Measurements from ENCODE around the gene BCL2L11.

Gene BCL2L11

DNA sequence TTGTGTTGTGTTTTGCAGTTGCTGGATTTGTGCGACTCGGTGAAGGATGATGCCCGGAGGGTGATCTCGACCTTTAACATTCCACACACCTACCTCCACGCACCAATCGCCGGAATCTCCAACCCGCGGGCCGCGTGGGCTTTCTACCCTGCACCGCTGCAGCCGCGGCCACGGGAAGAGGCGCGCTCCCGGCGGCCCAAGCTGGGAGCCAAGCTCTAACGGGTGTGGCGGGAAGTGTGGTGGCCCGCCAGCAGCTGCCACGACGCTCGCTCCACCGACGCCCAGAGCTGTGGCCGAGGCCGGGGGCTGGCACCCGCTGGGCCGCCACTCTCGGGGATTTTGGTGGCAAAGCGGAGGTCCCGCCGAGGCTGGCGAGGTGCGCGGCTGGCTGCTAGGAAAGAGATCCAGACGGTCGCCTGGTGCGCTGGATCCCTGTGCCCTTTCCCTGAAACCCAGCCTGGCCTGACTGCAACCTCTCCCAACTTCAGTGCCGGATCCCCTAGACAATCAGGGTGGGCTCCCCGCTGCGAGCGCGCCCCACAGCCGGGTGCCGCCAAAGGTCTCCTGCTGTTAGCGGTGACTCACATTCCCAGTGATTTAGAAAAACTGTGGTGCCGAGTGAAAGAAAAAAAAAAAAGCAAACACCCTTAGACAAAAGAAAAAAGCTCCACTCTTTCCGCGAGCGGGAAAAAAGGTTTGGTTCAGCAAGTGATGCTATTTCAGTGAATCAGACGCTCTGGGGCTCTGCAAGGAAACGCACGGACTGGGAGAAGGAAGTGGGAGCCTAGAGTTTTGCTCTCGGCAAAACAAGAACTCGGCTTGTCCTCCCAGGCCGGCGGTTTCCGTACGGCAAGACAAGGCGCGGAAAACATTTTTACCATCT is 2.9 kb upstream of the BCL2L11 start:
- peak overlapping the region; percentile 74 for H3K4me3 ChIP-seq (ENCODE audit: insufficient read depth, low read depth, low read length, poor library complexity, severe bottlenecking)
- no peak overlapping the region for H3K27ac ChIP-seq (ENCODE audit: insufficient read depth, low read length, poor library complexity, severe bottlenecking)
- peak in 1 of 3 donors; percentile 2 for DNase-seq
- no peaks in the 10 kb centered on the region for H3K36me3 ChIP-seq (ENCODE audit: control insufficient read depth, insufficient read depth, low read length)
- peaks cover 49% of the 10 kb centered on the region for H3K4me1 ChIP-seq (ENCODE audit: control insufficient read depth, insufficient read depth, low read length, poor library complexity, severe bottlenecking)
- H3K9me3 ChIP-seq (ENCODE audit: control insufficient read depth, low read length): no peaks in the 10 kb centered on the region
- peaks cover 30% of the 10 kb centered on the region for H3K27me3 ChIP-seq (replicated peaks; ENCODE audit: control insufficient read depth, insufficient read depth, low read length, poor library complexity, severe bottlenecking)

DNA sequence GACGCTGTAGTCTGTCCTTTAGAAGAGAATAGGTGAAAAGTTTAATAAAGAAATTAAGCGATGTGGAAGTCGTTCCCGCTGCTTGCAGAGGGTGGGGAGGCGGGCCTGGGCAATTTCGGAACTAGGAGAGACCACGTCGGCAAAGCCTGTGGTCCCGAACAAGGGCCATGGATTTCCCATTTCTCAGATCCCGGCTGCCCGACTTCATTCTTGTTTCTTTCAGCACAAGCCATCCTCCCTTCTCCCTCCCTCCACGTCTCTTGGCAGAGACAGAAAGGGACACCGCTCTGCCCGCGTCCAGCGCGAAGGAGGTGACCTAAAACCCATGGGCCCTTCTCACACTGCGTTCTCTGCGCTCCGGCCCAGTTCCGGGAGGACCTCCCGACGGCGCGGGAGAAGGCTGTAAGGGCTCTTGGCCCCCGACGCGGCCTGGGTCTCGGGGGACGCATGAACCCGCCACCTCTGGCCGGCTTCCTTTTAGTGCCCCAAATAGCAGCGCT is 2.2 kb upstream of the BCL2L11 start:
- Histone ChIP-seq H3K4me1 (ENCODE audit: control insufficient read depth, insufficient read depth, low read length, poor library complexity, severe bottlenecking) (peaks cover 49% of the 10 kb centered on the region), H3K27ac (ENCODE audit: insufficient read depth, low read length, poor library complexity, severe bottlenecking) (no peak overlapping the region), H3K27me3 (replicated peaks; ENCODE audit: control insufficient read depth, insufficient read depth, low read length, poor library complexity, severe bottlenecking) (peaks cover 30% of the 10 kb centered on the region), H3K36me3 (ENCODE audit: control insufficient read depth, insufficient read depth, low read length) (no peaks in the 10 kb centered on the region), H3K4me3 (ENCODE audit: insufficient read depth, low read depth, low read length, poor library complexity, severe bottlenecking) (peak overlapping the region; percentile 74), H3K9me3 (ENCODE audit: control insufficient read depth, low read length) (no peaks in the 10 kb centered on the region)
- DNase-seq: no peak

DNA sequence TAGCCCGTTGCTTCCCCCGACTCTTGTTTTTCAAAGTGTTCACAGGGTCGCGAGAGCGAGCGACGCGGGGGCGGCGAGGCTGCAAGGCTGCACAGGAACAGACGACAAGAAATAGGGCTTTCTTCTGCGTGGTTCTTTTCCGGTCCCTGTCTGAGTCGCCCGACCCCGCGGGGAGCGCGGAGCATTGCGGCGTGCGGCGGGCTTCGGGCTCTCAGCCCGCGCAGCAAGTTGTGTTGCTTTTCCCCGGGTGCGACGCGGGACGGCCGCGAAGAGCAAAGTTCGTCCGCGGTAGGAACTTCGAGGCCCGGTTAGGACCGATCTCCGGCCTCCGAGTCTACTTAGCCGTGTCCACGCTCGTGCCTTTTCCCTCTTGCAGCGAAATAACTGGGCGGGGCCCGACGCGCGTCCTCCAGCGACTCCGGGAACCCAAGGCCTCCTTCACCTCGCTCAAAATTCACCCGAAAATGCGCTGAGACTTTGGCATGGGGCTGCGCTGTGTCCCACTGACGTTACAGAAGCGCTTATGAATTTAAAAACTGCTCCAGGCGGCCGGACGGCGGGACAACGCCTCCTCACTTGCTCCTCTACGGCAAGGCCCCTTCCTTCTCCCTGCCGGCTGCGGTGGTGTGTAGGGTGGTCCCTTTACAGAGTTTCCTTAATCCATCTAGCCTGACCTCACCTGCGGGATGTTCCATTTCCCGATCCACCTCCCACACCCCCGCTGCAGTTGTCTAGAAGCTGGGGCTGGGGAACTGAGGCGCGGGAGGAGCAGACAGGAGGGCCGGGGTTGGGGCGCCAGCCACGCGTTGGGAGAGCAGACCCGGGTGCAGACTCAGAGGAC is 1.5 kb upstream of the BCL2L11 start:
- Histone ChIP-seq H3K4me1 (ENCODE audit: control insufficient read depth, insufficient read depth, low read length, poor library complexity, severe bottlenecking) (peaks cover 54% of the 10 kb centered on the region), H3K4me3 (ENCODE audit: insufficient read depth, low read depth, low read length, poor library complexity, severe bottlenecking) (peak overlapping the region; percentile 74), H3K9me3 (ENCODE audit: control insufficient read depth, low read length) (no peaks in the 10 kb centered on the region), H3K36me3 (ENCODE audit: control insufficient read depth, insufficient read depth, low read length) (no peaks in the 10 kb centered on the region), H3K27ac (ENCODE audit: insufficient read depth, low read length, poor library complexity, severe bottlenecking) (no peak overlapping the region), H3K27me3 (replicated peaks; ENCODE audit: control insufficient read depth, insufficient read depth, low read length, poor library complexity, severe bottlenecking) (peaks cover 30% of the 10 kb centered on the region)
- DNase-seq: peak in 2 of 3 donors; percentile 8 to 19

DNA sequence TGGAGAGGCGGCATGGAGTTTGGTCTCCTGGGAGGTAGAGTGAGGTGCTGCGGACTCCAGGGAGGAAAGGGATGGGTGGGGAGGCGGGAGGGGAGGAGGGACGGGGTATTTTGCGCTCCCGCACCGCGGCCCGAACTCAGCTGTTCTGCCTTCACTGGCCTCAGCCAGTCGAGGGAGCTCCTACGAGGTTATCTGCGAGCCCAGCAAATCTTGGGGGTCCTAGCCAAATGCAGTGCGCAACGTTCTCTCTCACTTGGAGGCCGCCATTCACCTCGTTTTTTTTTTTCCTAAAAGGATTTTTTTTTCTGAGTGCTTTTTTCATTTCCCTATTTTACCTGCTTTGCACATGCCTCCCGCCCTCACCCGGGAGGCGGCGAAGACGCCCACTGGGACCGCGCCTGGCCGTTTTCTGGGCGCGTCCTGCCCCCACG is 877 bp upstream of the BCL2L11 start:
- DNase-seq: peak in 1 of 3 donors; percentile 4
- peaks cover 54% of the 10 kb centered on the region for H3K4me1 ChIP-seq (ENCODE audit: control insufficient read depth, insufficient read depth, low read length, poor library complexity, severe bottlenecking)
- no peaks in the 10 kb centered on the region for H3K36me3 ChIP-seq (ENCODE audit: control insufficient read depth, insufficient read depth, low read length)
- peak overlapping the region; percentile 74 for H3K4me3 ChIP-seq (ENCODE audit: insufficient read depth, low read depth, low read length, poor library complexity, severe bottlenecking)
- peaks cover 30% of the 10 kb centered on the region for H3K27me3 ChIP-seq (replicated peaks; ENCODE audit: control insufficient read depth, insufficient read depth, low read length, poor library complexity, severe bottlenecking)
- peak overlapping the region; percentile 23 for H3K27ac ChIP-seq (ENCODE audit: insufficient read depth, low read length, poor library complexity, severe bottlenecking)
- no peaks in the 10 kb centered on the region for H3K9me3 ChIP-seq (ENCODE audit: control insufficient read depth, low read length)

DNA sequence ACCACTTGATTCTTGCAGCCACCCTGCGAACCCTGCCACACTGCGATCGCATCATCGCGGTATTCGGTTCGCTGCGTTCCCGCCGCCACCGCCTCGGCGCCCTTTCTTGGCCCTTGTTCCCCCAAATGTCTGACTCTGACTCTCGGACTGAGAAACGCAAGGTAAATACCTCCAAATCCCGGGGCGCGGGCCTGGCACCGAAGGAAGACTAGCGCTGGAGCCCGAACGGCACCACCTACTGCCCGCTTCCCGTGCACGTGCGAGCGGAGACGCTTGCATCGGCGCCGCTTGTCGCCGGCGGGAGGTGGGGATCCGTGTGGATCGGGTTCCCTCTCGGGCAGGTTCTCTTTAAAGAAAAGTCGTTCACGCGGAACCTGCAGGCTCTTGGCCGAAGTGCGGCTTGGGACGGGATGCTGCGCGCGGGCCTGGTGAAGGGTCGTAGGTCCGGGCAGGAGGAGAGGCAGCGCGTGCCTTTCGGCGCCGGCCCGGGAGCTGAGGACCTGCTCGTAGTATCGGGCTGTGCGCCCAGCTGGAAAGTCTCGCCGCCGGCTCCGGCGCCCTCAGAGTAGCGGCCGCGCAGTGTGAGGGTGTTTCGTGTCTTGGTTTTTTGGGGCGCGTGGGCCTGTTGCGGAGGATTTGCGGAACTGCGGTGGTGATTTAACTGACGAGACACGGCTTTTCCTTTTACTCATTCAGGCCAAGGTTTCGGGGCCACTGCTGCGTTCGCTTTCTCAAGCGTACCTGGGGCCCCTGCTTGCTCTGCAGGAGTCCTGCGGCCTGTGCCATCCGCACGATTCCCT is 514 bp downstream of the BCL2L11 start:
- Histone ChIP-seq H3K36me3 (ENCODE audit: control insufficient read depth, insufficient read depth, low read length) (no peaks in the 10 kb centered on the region), H3K9me3 (ENCODE audit: control insufficient read depth, low read length) (no peaks in the 10 kb centered on the region), H3K27ac (ENCODE audit: insufficient read depth, low read length, poor library complexity, severe bottlenecking) (peak overlapping the region; percentile 40), H3K27me3 (replicated peaks; ENCODE audit: control insufficient read depth, insufficient read depth, low read length, poor library complexity, severe bottlenecking) (peaks cover 25% of the 10 kb centered on the region), H3K4me3 (ENCODE audit: insufficient read depth, low read depth, low read length, poor library complexity, severe bottlenecking) (peak overlapping the region; percentile 74), H3K4me1 (ENCODE audit: control insufficient read depth, insufficient read depth, low read length, poor library complexity, severe bottlenecking) (peaks cover 54% of the 10 kb centered on the region)
- DNase-seq: peak in 2 of 3 donors; percentile 21 to 31

DNA sequence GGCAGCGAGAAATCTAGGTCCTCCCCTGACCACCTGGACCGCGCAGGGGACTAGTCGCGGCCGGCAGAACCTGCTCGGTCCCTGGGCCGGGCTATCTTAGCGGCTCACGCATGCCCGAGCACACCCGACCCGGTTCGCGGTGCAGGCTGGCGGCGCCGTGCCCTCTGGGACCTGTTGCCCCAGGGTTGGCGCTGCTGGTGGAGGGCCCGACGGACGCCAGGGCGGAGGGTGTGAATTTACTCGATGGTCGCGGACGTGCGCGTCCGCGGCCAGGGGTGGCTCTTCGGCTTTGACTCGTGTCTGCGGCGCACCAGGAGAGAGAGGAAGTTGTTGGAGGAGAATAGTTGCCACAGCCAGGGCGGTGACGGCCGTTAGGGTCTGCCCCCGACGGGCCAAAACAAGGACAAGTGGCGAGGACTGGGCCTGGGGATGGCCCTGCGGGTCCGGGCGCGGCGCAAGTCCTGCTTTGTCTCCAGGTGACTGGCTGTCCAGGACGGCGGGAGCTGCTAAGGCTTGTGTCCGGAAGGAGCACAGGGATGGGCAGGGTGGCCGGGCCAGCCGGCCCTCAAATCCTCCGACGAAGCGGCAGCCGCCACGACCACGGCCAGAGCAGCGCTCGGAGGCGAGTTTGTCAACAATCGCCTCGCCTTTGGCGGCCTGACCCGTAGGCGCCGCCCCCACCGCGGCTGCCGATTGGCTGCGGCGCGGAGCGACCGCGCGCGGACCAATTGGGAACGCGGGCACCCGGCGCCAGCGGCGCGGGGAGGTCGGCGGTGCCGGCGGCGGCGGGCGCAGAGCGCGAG is 1.3 kb downstream of the BCL2L11 start:
- peaks cover 24% of the 10 kb centered on the region for H3K27me3 ChIP-seq (replicated peaks; ENCODE audit: control insufficient read depth, insufficient read depth, low read length, poor library complexity, severe bottlenecking)
- DNase-seq: peak; percentile 64 to 72 (median 69)
- H3K4me3 ChIP-seq (ENCODE audit: insufficient read depth, low read depth, low read length, poor library complexity, severe bottlenecking): peak overlapping the region; percentile 74
- no peaks in the 10 kb centered on the region for H3K36me3 ChIP-seq (ENCODE audit: control insufficient read depth, insufficient read depth, low read length)
- H3K4me1 ChIP-seq (ENCODE audit: control insufficient read depth, insufficient read depth, low read length, poor library complexity, severe bottlenecking): peaks cover 50% of the 10 kb centered on the region
- H3K9me3 ChIP-seq (ENCODE audit: control insufficient read depth, low read length): no peaks in the 10 kb centered on the region
- H3K27ac ChIP-seq (ENCODE audit: insufficient read depth, low read length, poor library complexity, severe bottlenecking): peak overlapping the region; percentile 9

DNA sequence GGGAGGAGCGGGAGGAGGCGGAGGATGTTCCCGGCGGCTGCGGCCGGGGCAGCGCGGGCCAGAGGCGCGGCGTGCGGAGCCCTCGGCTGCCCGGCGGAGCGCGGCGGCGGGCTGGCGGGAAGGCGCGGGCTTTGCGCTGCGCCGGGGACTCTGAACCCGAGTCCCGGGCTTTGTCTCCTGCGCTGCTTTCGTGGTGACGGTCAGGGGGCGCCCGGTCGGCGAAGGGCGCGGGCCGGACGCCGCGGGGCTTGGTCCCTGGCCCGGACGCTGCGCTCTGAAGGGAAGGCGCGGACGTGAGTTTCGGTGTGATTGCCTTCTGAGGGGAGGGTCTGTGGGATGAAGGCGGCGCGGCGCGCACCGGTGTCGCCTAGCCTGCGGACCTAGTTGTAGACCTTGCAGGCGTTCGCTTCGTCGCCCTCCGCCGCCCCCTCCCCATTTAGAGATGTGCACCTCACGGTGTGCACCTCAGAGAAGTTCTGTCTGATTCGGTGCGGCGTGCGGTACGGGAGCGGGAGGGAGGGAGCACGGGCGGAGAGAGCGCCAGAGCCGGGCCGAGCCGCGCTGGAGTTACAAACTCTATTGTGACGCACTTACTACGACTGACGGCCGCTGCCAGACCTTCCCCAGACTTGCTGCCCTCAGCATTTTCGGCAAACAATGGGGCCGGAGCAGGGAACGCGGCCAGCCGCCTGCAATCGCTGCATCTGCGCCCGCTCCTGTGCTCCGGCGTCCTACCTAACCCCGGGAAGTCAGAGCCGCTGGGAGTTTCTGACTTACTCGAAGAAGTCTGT is 2.1 kb downstream of the BCL2L11 start:
- Histone ChIP-seq H3K4me1 (ENCODE audit: control insufficient read depth, insufficient read depth, low read length, poor library complexity, severe bottlenecking) (peaks cover 42% of the 10 kb centered on the region), H3K36me3 (ENCODE audit: control insufficient read depth, insufficient read depth, low read length) (no peaks in the 10 kb centered on the region), H3K4me3 (ENCODE audit: insufficient read depth, low read depth, low read length, poor library complexity, severe bottlenecking) (peak overlapping the region; percentile 81), H3K27ac (ENCODE audit: insufficient read depth, low read length, poor library complexity, severe bottlenecking) (no peak overlapping the region), H3K9me3 (ENCODE audit: control insufficient read depth, low read length) (no peaks in the 10 kb centered on the region), H3K27me3 (replicated peaks; ENCODE audit: control insufficient read depth, insufficient read depth, low read length, poor library complexity, severe bottlenecking) (peaks cover 18% of the 10 kb centered on the region)
- peak in 2 of 3 donors; percentile 3 to 20 for DNase-seq

DNA sequence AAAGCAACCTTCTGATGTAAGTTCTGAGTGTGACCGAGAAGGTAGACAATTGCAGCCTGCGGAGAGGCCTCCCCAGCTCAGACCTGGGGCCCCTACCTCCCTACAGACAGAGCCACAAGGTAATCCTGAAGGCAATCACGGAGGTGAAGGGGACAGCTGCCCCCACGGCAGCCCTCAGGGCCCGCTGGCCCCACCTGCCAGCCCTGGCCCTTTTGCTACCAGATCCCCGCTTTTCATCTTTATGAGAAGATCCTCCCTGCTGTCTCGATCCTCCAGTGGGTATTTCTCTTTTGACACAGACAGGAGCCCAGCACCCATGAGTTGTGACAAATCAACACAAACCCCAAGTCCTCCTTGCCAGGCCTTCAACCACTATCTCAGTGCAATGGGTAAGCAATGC is 3.0 kb downstream of the BCL2L11 start:
- Histone ChIP-seq H3K4me3 (ENCODE audit: insufficient read depth, low read depth, low read length, poor library complexity, severe bottlenecking) (no peak overlapping the region), H3K27me3 (replicated peaks; ENCODE audit: control insufficient read depth, insufficient read depth, low read length, poor library complexity, severe bottlenecking) (peaks cover 9% of the 10 kb centered on the region), H3K27ac (ENCODE audit: insufficient read depth, low read length, poor library complexity, severe bottlenecking) (no peak overlapping the region), H3K36me3 (ENCODE audit: control insufficient read depth, insufficient read depth, low read length) (no peaks in the 10 kb centered on the region), H3K4me1 (ENCODE audit: control insufficient read depth, insufficient read depth, low read length, poor library complexity, severe bottlenecking) (peaks cover 33% of the 10 kb centered on the region), H3K9me3 (ENCODE audit: control insufficient read depth, low read length) (no peaks in the 10 kb centered on the region)
- no peak for DNase-seq
